Measurements from ENCODE around the gene FAM171A1.
A peak's percentile ranks its signal among the peaks of the same experiment; 100 is the strongest.
"Not testable (repeated sequence)": the region's sequence is repeated elsewhere in the genome, so short reads cannot be mapped to it uniquely, and the experiment has no call there.

The FAM171A1 gene

GRCh38 chr10:15305161-15305560, 65.9 kb downstream of the FAM171A1 start:
- peaks cover 0 to 12% (median 0%) of the 10 kb centered on the region in 11 experiments; a peak in 2 of 22 replicates for H4K20me1 ChIP-seq
- TF ChIP-seq Cebpa-rat (IDR thresholded peaks at IDR 0.05), result no peak

GRCh38 chr10:15302188-15302956, 68.7 kb downstream of the FAM171A1 start:
- H3K4me3 ChIP-seq, H3K4me2 ChIP-seq, H3K27me3 ChIP-seq, H3K27ac ChIP-seq, H3K9ac ChIP-seq, H3K4me1 ChIP-seq: not testable (repeated sequence)
- peaks cover 0 to 26% (median 20%) of the 10 kb centered on the region in 11 experiments; a peak in 14 of 22 replicates for H3K9me3 ChIP-seq (replicated peaks in 1 of 11)
- H4K20me1 ChIP-seq, result peaks cover 0 to 12% (median 0%) of the 10 kb centered on the region in 11 experiments; a peak in 2 of 22 replicates
- peaks cover 0 to 28% (median 0%) of the 10 kb centered on the region in 11 experiments; a peak in 6 of 22 replicates for H3K36me3 ChIP-seq

More at GRCh38 chr10:15305161-15305560, 65.9 kb downstream of the FAM171A1 start:
- Histone ChIP-seq H3K27me3 (no peaks in the 10 kb centered on the region), H3K4me2 (no peak overlapping the region), H3K9ac (no peak overlapping the region), H3K4me3 (no peak overlapping the region), H3K9me3 (replicated peaks in 1 of 11) (peaks cover 0 to 27% (median 21%) of the 10 kb centered on the region in 11 experiments; a peak in 14 of 22 replicates), H3K36me3 (peaks cover 0 to 31% (median 0%) of the 10 kb centered on the region in 11 experiments; a peak in 6 of 22 replicates), H3K27ac (no peak overlapping the region), H3K4me1 (peaks cover 0 to 4% (median 0%) of the 10 kb centered on the region in 10 experiments; a peak in 2 of 20 replicates)

GRCh38 chr10:15300697-15301096, 70.4 kb downstream of the FAM171A1 start:
- Histone ChIP-seq H3K4me1 (peaks cover 4 to 19% (median 8%) of the 10 kb centered on the region in 10 experiments), H3K27me3 (no peaks in the 10 kb centered on the region), H3K4me2 (no peak overlapping the region), H3K36me3 (peaks cover 0 to 17% (median 3%) of the 10 kb centered on the region in 11 experiments; a peak in 5 of 22 replicates), H3K4me3 (no peak overlapping the region), H3K9me3 (replicated peaks in 1 of 11) (peaks cover 0 to 11% (median 7%) of the 10 kb centered on the region in 11 experiments; a peak in 6 of 22 replicates), H3K27ac (no peak overlapping the region), H3K9ac (no peak overlapping the region), H4K20me1 (peaks cover 0 to 18% (median 0%) of the 10 kb centered on the region in 11 experiments; a peak in 2 of 22 replicates)
- no peak for TF ChIP-seq Cebpa-rat (IDR thresholded peaks at IDR 0.05)

DNA sequence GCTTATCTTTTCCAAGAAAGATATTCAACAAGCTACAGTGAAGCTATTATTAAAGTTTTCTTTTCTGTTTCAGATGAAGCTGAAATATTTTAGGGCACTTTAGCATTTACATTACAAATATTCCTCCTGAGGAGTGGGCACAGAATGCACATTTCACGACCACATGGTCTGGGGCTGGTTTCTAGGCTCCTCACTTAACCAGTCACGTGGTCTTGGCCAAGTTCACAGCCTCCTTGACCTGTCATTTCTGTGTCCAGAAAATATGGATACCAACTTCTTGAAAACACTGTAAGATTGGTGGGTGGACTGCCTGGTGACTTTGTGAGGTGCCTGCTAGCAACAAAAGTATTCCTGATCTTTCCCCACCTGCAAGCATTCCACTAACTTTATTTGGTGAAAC, 70.9 kb downstream of the FAM171A1 start:
- Histone ChIP-seq H3K27ac (no peak overlapping the region), H3K9me3 (replicated peaks in 1 of 11) (peaks cover 0 to 11% (median 2%) of the 10 kb centered on the region in 11 experiments; a peak in 4 of 22 replicates), H3K27me3 (no peaks in the 10 kb centered on the region), H4K20me1 (peaks cover 0 to 18% (median 0%) of the 10 kb centered on the region in 11 experiments; a peak in 2 of 22 replicates), H3K9ac (no peak overlapping the region), H3K4me3 (no peak overlapping the region), H3K4me1 (peaks cover 9 to 25% (median 13%) of the 10 kb centered on the region in 10 experiments), H3K36me3 (peaks cover 0 to 17% (median 3%) of the 10 kb centered on the region in 11 experiments; a peak in 5 of 22 replicates), H3K4me2 (no peak overlapping the region)
- TF ChIP-seq Cebpa-rat (IDR thresholded peaks at IDR 0.05), result no peak

DNA sequence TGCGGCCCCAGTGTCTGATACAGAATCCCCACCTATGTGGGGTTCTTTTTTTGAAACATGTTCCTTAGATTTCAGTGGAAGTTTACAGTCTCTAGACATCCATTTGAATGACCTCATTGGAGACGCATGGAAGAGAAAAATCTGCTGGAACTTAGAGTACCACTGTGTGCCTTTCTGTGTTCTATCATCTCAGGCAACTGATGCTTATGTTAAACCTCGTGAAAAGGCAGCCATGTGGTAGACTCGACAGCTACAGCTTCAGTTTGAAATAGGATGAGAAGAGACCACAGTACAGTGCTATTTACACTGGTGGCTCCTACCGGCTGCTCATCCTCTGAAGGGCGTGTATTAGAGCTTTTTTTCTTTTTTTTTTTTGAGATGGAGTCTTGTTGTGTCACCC, 74.4 kb downstream of the FAM171A1 start:
- Histone ChIP-seq H3K36me3 (peaks cover 0 to 11% (median 0%) of the 10 kb centered on the region in 11 experiments; a peak in 3 of 22 replicates), H3K9me3 (replicated peaks in 1 of 11) (no peaks in the 10 kb centered on the region; a peak in 1 of 22 replicates), H3K4me2 (peak overlapping the region in 1 of 11 experiments; percentile 3; a peak in 1 of 22 replicates)

GRCh38 chr10:15295537-15296325, 75.4 kb downstream of the FAM171A1 start:
- TF ChIP-seq Cebpa-rat (IDR thresholded peaks at IDR 0.05), result no peak
- H3K4me1 ChIP-seq, result peaks cover 23 to 43% (median 29%) of the 10 kb centered on the region in 10 experiments
- peak overlapping the region in 6 of 11 experiments; percentile 8 to 66 (median 47); a peak in 9 of 22 replicates for H3K27ac ChIP-seq
- H3K4me3 ChIP-seq, result no peak overlapping the region
- no peaks in the 10 kb centered on the region for H3K27me3 ChIP-seq
- peak overlapping the region in 2 of 11 experiments; percentile 7 to 33; a peak in 2 of 22 replicates for H3K9ac ChIP-seq
- H4K20me1 ChIP-seq, result 0 out of 22 replicates have a peak, but pooled peaks cover 0 to 6% (median 0%) of the 10 kb centered on the region in 11 experiments
- no peaks in the 10 kb centered on the region; a peak in 1 of 22 replicates for H3K9me3 ChIP-seq (replicated peaks in 1 of 11)
- H3K36me3 ChIP-seq, result peaks cover 0 to 11% (median 0%) of the 10 kb centered on the region in 11 experiments; a peak in 4 of 22 replicates
- peak overlapping the region; percentile 36 to 87 (median 64) for H3K4me2 ChIP-seq

More for the DNA sequence above, 74.4 kb downstream of the FAM171A1 start:
- Histone ChIP-seq H3K27me3 (no peaks in the 10 kb centered on the region), H3K9ac (no peak overlapping the region), H3K4me1 (peaks cover 20 to 41% (median 27%) of the 10 kb centered on the region in 10 experiments), H3K27ac (no peak overlapping the region), H4K20me1 (peaks cover 0 to 12% (median 0%) of the 10 kb centered on the region in 11 experiments; a peak in 2 of 22 replicates), H3K4me3 (no peak overlapping the region)
- TF ChIP-seq Cebpa-rat (IDR thresholded peaks at IDR 0.05), result no peak

DNA sequence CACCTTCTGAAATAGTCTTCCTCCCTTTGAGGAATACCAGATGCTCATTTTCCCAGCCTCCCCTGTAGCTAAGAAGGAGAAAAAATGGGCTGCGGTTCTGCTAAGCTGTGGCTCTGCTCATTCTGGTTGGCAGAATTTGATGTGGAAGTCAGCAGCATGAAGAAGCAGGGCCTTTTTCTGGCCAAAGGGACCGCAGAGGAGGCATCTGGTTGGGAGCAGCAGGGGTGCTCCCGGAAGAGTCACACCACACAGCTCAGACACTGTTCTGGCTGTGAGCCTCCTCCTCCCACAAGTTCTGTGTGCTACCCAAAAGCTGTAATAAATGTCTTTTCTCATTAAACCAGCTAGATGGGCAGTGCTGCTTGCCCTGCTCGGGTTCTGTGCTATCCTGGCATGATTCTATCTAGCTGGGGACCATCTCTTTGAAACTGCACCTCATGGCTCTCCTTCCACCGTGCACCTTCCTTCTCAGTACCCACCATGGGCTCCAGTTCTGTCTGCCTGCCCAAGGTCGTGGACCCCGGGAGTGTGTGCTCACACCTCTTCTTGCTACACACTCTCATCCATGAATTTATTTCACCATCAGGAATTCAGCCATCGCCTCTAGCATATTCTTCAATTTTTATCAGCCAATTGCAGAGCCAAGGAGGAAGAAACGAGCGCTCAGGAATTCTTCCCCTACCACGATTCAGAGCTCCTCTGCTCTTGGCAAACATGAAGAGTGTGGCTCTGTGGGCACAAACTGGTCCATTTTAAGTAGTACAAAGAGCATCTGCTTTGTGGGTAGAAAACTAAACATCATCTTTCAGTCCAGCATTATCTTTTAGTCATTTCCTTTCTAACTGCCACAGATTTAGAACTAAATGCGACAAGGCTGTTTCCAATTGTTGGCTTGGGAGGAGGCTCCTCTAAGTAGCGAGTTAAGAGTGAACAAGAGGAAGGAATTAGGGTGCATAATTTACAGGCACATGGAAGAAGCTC, 76.9 kb downstream of the FAM171A1 start:
- Histone ChIP-seq H3K4me2 (peak overlapping the region; percentile 36 to 87 (median 64)), H3K9ac (no peak overlapping the region), H3K36me3 (peaks cover 0 to 9% (median 0%) of the 10 kb centered on the region in 11 experiments; a peak in 4 of 22 replicates), H4K20me1 (0 out of 22 replicates have a peak, but pooled peaks cover 0 to 6% (median 0%) of the 10 kb centered on the region in 11 experiments), H3K27ac (peak overlapping the region in 3 of 11 experiments; percentile 14 to 66 (median 37); a peak in 4 of 22 replicates), H3K9me3 (replicated peaks in 1 of 11) (peaks cover 0 to 7% (median 0%) of the 10 kb centered on the region in 11 experiments; a peak in 4 of 22 replicates), H3K4me1 (peaks cover 32 to 54% (median 40%) of the 10 kb centered on the region in 10 experiments), H3K4me3 (no peak overlapping the region), H3K27me3 (no peaks in the 10 kb centered on the region)
- no peak for TF ChIP-seq Cebpa-rat (IDR thresholded peaks at IDR 0.05)

Data from BLaER1 treated with 17β-estradiol and CSF1 and Interleukin-3, amounts not matched to agents 10 nM and 100 nM (cell line).